ENCODE results near the gene TMX4. TPM values are rescaled to one million over a fixed set of nuclear protein-coding genes. Genes with fewer than 3 reads are reported as not detected.

Gene TMX4
- total RNA-seq, 4 donors from 2014 or later: 16.2 to 24.2 (median 21.8) TPM

GRCh38 chr20:8005575-8006366, 13.8 kb downstream of the TMX4 start:
- no peaks in the 10 kb centered on the region for H3K9me3 ChIP-seq
- H3K4me1 ChIP-seq: no peaks in the 10 kb centered on the region
- no peak overlapping the region for H3K4me3 ChIP-seq
- no peak overlapping the region for H3K27ac ChIP-seq
- WGBS: 84% methylated on average over 16 of the region's 19 CpGs
- no peaks in the 10 kb centered on the region for H3K27me3 ChIP-seq
- TF ChIP-seq EP300 (IDR thresholded peaks at IDR 0.05) (no peak), POLR2AphosphoS5 (IDR thresholded peaks at IDR 0.05) (no peak), POLR2A (IDR thresholded peaks at IDR 0.05) (no peak), CTCF (IDR thresholded peaks at IDR 0.05) (no peak)
- peaks cover 3% of the 10 kb centered on the region for H3K36me3 ChIP-seq
- no peak for DNase-seq (ENCODE audit: low spot score in 2 of 2)

GRCh38 chr20:8005033-8005432, 14.5 kb downstream of the TMX4 start:
- Histone ChIP-seq H3K27ac (no peak overlapping the region), H3K9me3 (no peaks in the 10 kb centered on the region), H3K4me1 (no peaks in the 10 kb centered on the region), H3K36me3 (peaks cover 6% of the 10 kb centered on the region), H3K4me3 (no peak overlapping the region), H3K27me3 (no peaks in the 10 kb centered on the region)
- 50% methylated on average over 2 of the region's 2 CpGs for WGBS
- DNase-seq (ENCODE audit: low spot score in 2 of 2): no peak
- TF ChIP-seq CTCF (IDR thresholded peaks at IDR 0.05) (no peak), EP300 (IDR thresholded peaks at IDR 0.05) (no peak), POLR2AphosphoS5 (IDR thresholded peaks at IDR 0.05) (no peak), POLR2A (IDR thresholded peaks at IDR 0.05) (no peak)

- no peak overlapping the region for H3K4me3 ChIP-seq
- H3K27me3 ChIP-seq: no peaks in the 10 kb centered on the region
- H3K27ac ChIP-seq: no peak overlapping the region
- peaks cover 31% of the 10 kb centered on the region for H3K36me3 ChIP-seq
- TF ChIP-seq POLR2AphosphoS5 (IDR thresholded peaks at IDR 0.05) (no peak), EP300 (IDR thresholded peaks at IDR 0.05) (no peak), CTCF (IDR thresholded peaks at IDR 0.05) (no peak), POLR2A (IDR thresholded peaks at IDR 0.05) (no peak)
- no peak for DNase-seq (ENCODE audit: low spot score in 2 of 2)
- 96% methylated on average over 1 of the region's 1 CpG for WGBS
- H3K9me3 ChIP-seq: no peaks in the 10 kb centered on the region
- no peaks in the 10 kb centered on the region for H3K4me1 ChIP-seq
Observed at GRCh38 chr20:8002056-8002455, 17.5 kb downstream of the TMX4 start.

- H3K36me3 ChIP-seq: peaks cover 41% of the 10 kb centered on the region
- H3K27me3 ChIP-seq: no peaks in the 10 kb centered on the region
- H3K4me3 ChIP-seq: no peak overlapping the region
- no peaks in the 10 kb centered on the region for H3K9me3 ChIP-seq
- no peaks in the 10 kb centered on the region for H3K4me1 ChIP-seq
- no peak for DNase-seq (ENCODE audit: low spot score in 2 of 2)
- TF ChIP-seq EP300 (IDR thresholded peaks at IDR 0.05): no peak
- TF ChIP-seq POLR2AphosphoS5 (IDR thresholded peaks at IDR 0.05): no peak
- no peak for TF ChIP-seq POLR2A (IDR thresholded peaks at IDR 0.05)
- no peak for TF ChIP-seq CTCF (IDR thresholded peaks at IDR 0.05)
- H3K27ac ChIP-seq: no peak overlapping the region
Observed at GRCh38 chr20:8000796-8001195, 18.8 kb downstream of the TMX4 start.

GRCh38 chr20:7996898-7997297, 22.7 kb downstream of the TMX4 start:
- Histone ChIP-seq H3K4me1 (no peaks in the 10 kb centered on the region), H3K4me3 (no peak overlapping the region), H3K36me3 (peaks cover 76% of the 10 kb centered on the region), H3K27me3 (no peaks in the 10 kb centered on the region), H3K9me3 (peaks cover 6% of the 10 kb centered on the region), H3K27ac (no peak overlapping the region)
- TF ChIP-seq EP300 (IDR thresholded peaks at IDR 0.05) (no peak), POLR2A (IDR thresholded peaks at IDR 0.05) (no peak), CTCF (IDR thresholded peaks at IDR 0.05) (no peak), POLR2AphosphoS5 (IDR thresholded peaks at IDR 0.05) (no peak)
- DNase-seq (ENCODE audit: low spot score in 2 of 2): no peak
- 98% methylated on average over 3 of the region's 3 CpGs for WGBS

Measured in suprapubic skin (tissue), 4 donors.